ENCODE results near the gene SPPL2C.

SPPL2C gene

GRCh38 chr17:45834471-45835396 is 9.9 kb upstream of the SPPL2C start:
- no peak for TF ChIP-seq CTCF (IDR thresholded peaks at IDR 0.05; ENCODE audit: low read length)
- no peak for TF ChIP-seq EZH2 (IDR thresholded peaks at IDR 0.05; ENCODE audit: borderline replicate concordance, low read length)
- Histone ChIP-seq H3K4me1 (ENCODE audit: insufficient read depth, low read length, severe bottlenecking) (no peaks in the 10 kb centered on the region), H3K27me3 (ENCODE audit: insufficient read depth, low read length) (peaks cover 11% of the 10 kb centered on the region), H3K36me3 (ENCODE audit: insufficient read depth, low read length) (no peaks in the 10 kb centered on the region), H3K27ac (ENCODE audit: low read depth, low read length, poor library complexity, severe bottlenecking) (no peak overlapping the region), H3K9me2 (ENCODE audit: low read depth, low read length) (no peaks in the 10 kb centered on the region), H3K79me2 (ENCODE audit: insufficient read depth, low read length) (no peaks in the 10 kb centered on the region), H3K4me2 (ENCODE audit: low read length) (no peak overlapping the region), H2AFZ (ENCODE audit: low read length) (no peak overlapping the region), H4K20me1 (ENCODE audit: insufficient read depth, low read length) (no peaks in the 10 kb centered on the region), H3F3A (ENCODE audit: insufficient read depth, low read length) (no peaks in the 10 kb centered on the region), H3K9me3 (ENCODE audit: low read length) (no peaks in the 10 kb centered on the region), H3K9ac (ENCODE audit: low read length) (no peak overlapping the region), H3K4me3 (ENCODE audit: low read depth, low read length, poor library complexity, severe bottlenecking) (no peak overlapping the region)

- H3K27me3 ChIP-seq (ENCODE audit: insufficient read depth, low read length): peaks cover 11% of the 10 kb centered on the region
- TF ChIP-seq CTCF (IDR thresholded peaks at IDR 0.05; ENCODE audit: low read length) (no peak), EZH2 (IDR thresholded peaks at IDR 0.05; ENCODE audit: borderline replicate concordance, low read length) (no peak)
- no peak overlapping the region for H3K4me3 ChIP-seq (ENCODE audit: low read depth, low read length, poor library complexity, severe bottlenecking)
- H3K4me2 ChIP-seq (ENCODE audit: low read length): no peak overlapping the region
- no peaks in the 10 kb centered on the region for H3K9me3 ChIP-seq (ENCODE audit: low read length)
- no peak overlapping the region for H3K9ac ChIP-seq (ENCODE audit: low read length)
- H3K9me2 ChIP-seq (ENCODE audit: low read depth, low read length): no peaks in the 10 kb centered on the region
- no peaks in the 10 kb centered on the region for H3K36me3 ChIP-seq (ENCODE audit: insufficient read depth, low read length)
- no peaks in the 10 kb centered on the region for H3K79me2 ChIP-seq (ENCODE audit: insufficient read depth, low read length)
- no peaks in the 10 kb centered on the region for H4K20me1 ChIP-seq (ENCODE audit: insufficient read depth, low read length)
- no peaks in the 10 kb centered on the region for H3K4me1 ChIP-seq (ENCODE audit: insufficient read depth, low read length, severe bottlenecking)
- no peaks in the 10 kb centered on the region for H3F3A ChIP-seq (ENCODE audit: insufficient read depth, low read length)
- no peak overlapping the region for H2AFZ ChIP-seq (ENCODE audit: low read length)
- H3K27ac ChIP-seq (ENCODE audit: low read depth, low read length, poor library complexity, severe bottlenecking): no peak overlapping the region
These were observed 9.2 kb upstream of the SPPL2C start for GRCh38 chr17:45835481-45835880.

DNA sequence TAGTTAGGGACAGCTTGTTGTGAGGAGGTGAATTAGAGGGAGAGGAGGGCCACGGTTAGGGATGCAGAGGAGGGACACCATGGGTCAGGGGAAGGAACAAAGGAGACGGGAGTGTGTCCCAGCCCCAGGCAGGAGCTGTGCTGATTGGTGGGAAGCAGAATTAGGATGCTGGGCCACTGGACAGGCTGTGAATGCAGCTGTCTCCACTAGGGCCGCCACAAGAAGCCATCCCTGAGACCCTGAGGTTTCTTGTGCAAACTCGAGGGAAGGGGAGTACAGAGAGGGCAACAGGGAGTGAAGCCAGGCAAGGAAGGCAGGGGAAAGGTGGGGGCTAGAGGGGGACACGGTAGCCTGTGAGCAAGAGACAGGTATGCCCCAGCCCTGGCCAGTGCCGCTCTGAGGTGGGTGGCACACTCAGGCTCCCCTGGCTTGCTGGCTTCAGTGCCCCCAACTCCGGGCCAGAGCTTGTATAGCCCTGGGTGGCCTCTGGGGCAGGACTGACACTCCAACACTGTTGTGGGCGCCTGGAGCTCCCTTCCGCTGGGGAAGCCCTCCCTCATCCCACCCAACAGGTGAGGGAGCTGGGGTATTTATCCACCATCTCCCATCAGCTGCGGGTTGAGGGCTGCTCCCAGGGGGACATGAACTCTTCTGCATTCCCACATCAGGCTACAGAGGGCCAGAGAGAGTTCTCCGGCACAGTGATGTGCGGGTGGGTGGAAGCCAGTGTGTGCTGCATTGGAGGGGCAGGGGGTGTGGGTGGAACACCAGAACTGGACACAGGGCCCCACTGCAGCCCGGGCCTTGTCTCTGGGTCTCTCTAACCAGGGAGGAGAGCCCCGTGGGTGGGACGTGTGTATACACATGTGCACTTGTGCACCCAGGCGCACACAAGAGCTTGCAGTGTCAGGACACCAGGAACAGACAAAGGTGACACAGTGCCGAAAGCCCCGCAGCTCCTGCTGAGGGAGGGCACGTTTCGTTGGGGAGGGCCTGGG is 8.3 kb upstream of the SPPL2C start:
- H3K9me2 ChIP-seq (ENCODE audit: low read depth, low read length): no peaks in the 10 kb centered on the region
- H3K4me1 ChIP-seq (ENCODE audit: insufficient read depth, low read length, severe bottlenecking): no peaks in the 10 kb centered on the region
- H3K9ac ChIP-seq (ENCODE audit: low read length): no peak overlapping the region
- no peak overlapping the region for H3K4me2 ChIP-seq (ENCODE audit: low read length)
- H3K27ac ChIP-seq (ENCODE audit: low read depth, low read length, poor library complexity, severe bottlenecking): no peak overlapping the region
- H4K20me1 ChIP-seq (ENCODE audit: insufficient read depth, low read length): no peaks in the 10 kb centered on the region
- no peak overlapping the region for H2AFZ ChIP-seq (ENCODE audit: low read length)
- no peak for TF ChIP-seq CTCF (IDR thresholded peaks at IDR 0.05; ENCODE audit: low read length)
- TF ChIP-seq EZH2 (IDR thresholded peaks at IDR 0.05; ENCODE audit: borderline replicate concordance, low read length): no peak
- peaks cover 11% of the 10 kb centered on the region for H3K27me3 ChIP-seq (ENCODE audit: insufficient read depth, low read length)
- no peaks in the 10 kb centered on the region for H3F3A ChIP-seq (ENCODE audit: insufficient read depth, low read length)
- no peaks in the 10 kb centered on the region for H3K36me3 ChIP-seq (ENCODE audit: insufficient read depth, low read length)
- H3K79me2 ChIP-seq (ENCODE audit: insufficient read depth, low read length): no peaks in the 10 kb centered on the region
- H3K4me3 ChIP-seq (ENCODE audit: low read depth, low read length, poor library complexity, severe bottlenecking): no peak overlapping the region
- no peaks in the 10 kb centered on the region for H3K9me3 ChIP-seq (ENCODE audit: low read length)

Measured in OCI-LY1 (cell line).